Stimulated activated CD4-positive, alpha-beta T cell treated with anti-CD3 and anti-CD28 coated beads, Interleukin-1b, Interleukin-23, amount 100 ng/mL, for 24 hours (primary cell): ENCODE measurements around the gene CAMK2G.

ENCODE experiments used
- DNase-seq, 4 experiments: peaks; one replicate each; pipeline ENCODE4 v3.0.0-alpha.2; 2020; ENCODE audit warnings: low read depth in 4 of 4, low spot score in 1 of 4

The CAMK2G gene

GRCh38 chr10:73779539-73780197 lies 94.7 kb downstream of the CAMK2G start:
- no peak for DNase-seq

DNA sequence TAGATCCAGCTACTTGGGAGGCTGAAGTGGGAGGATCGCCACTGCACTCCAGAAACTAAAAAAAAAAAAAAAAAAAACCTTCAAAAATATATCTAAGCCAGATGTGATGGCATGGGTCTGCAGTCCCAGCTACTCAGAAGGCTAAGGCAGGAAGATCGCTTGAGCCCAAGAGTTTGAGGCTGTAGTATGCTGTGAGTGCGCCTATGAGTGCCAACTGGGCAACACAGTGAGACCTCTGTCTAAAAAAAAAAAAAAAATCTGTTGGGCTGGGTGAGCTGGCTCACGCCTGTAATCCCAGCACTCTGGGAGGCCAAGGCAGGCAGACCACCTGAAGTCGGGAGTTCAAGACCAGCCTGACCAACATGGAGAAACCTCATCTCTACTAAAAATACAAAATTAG lies 95.3 kb downstream of the CAMK2G start:
- DNase-seq = no peak

GRCh38 chr10:73774637-73775036 lies 99.7 kb downstream of the CAMK2G start:
- DNase-seq = no peak

GRCh38 chr10:73773152-73773879 lies 101.0 kb downstream of the CAMK2G start:
- DNase-seq = no peak

DNA sequence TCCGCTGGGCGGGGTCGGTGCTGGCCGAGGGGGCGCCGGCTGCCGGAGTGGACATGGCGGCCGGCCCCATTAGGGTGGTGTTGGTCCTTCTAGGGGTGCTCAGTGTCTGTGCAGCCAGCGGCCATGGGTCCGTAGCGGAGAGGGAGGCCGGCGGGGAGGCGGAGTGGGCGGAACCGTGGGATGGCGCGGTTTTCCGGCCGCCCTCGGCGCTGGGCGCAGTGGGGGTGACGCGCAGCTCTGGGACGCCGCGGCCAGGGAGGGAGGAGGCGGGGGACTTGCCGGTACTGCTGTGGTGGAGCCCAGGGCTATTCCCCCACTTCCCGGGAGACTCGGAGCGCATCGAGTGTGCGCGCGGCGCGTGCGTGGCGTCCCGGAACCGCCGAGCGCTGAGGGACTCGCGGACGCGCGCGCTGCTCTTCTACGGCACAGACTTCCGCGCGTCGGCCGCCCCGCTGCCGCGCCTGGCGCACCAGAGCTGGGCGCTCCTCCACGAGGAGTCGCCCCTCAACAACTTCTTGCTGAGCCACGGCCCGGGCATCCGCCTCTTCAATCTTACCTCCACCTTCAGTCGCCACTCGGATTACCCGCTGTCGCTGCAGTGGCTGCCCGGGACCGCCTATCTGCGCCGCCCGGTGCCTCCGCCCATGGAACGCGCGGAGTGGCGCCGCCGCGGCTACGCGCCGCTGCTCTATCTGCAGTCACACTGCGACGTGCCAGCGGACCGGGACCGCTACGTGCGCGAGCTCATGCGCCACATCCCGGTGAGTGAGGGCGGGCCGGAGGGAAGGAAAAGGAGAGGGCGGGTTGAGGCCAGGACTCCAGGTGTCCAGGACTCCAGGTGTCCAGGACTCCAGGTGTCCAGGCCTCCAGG lies 101.8 kb downstream of the CAMK2G start:
- peak; percentile 35 to 77 (median 54) for DNase-seq

DNA sequence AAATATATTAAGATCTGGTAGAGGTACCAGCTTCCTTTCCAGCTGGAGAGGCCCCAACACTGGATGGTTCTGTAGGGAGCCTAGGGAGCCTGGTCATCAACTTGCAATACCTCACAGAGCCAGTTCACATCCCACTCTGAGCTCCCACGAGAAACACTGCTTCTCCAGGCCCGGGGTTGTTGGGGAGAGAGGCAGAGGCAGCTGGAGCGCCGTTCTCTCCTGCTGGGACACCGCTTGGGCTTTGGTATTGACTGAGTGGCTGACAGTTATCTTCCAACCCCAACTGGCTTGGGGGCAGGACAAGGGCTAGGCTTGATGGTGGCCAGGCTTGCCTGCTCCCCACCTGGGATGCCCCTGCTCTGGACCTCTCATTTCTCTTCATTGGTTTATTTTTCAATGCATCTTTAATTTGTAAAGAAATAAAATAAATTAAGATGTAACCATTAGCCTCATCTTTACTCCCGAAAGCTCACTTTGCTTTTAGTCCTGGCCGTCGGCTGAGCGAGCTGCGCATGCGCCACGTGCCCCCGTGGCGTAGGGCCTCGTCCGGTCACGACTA lies 102.6 kb downstream of the CAMK2G start:
- DNase-seq = peak in 3 of 4 experiments; percentile 55 to 69 (median 64)

- DNase-seq = no peak
These were observed 105.0 kb downstream of the CAMK2G start for GRCh38 chr10:73769396-73769795.

- peak in 3 of 4 experiments; percentile 37 to 41 (median 38) for DNase-seq
These were observed 105.5 kb downstream of the CAMK2G start for GRCh38 chr10:73768881-73769280.

DNA sequence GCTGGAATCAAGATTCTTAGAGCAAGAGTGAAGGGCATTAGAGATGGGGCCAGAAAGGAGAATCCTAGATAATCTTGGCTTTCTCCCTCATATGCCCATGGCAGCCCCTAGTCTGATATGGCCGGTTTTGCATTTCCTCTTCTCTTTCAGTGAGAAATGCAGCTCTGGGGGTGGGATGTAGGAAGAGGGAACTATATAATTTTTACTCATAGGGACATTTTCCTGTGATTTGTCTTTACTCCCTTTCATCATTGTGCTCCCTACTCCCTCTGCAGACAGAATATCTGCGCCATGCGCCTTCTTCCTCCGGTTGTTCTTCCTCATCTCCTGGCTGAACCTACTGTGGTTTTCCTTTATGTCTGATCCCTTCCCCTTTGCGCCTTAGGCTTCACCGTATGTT lies 109.3 kb downstream of the CAMK2G start:
- no peak for DNase-seq

GRCh38 chr10:73763343-73763742 lies 111.0 kb downstream of the CAMK2G start:
- no peak for DNase-seq

DNA sequence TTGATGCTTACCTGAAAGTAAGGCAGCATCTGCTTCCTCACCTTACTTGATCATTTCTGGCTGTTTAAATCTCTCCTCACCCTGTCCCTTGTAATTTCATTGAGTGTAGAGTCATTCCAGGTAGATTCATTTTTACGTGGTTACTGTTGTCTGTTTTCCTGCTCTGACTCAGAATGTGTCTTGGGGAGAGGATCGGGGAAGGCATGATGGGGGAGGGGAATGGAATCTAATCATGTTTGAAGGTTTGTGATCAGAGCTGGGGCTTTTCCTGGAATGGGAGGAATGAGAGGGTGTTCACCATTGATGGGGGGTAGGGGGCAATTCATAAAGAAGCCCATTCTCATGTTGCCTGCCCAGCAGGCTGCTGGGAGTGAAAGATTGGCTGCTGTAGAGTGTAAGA lies 111.4 kb downstream of the CAMK2G start:
- no peak for DNase-seq
